Amniotic epithelial cell (primary cell): Measurements from ENCODE around the gene APOF.
"Not testable (repeated sequence)": the region's sequence is repeated elsewhere in the genome, so short reads cannot be mapped to it uniquely, and the experiment has no call there.

Experiments used
- DNase-seq: peaks from one replicate; pipeline ENCODE4 v3.0.0-alpha.2; 2010; ENCODE audit warnings: low read depth

The APOF gene

DNA sequence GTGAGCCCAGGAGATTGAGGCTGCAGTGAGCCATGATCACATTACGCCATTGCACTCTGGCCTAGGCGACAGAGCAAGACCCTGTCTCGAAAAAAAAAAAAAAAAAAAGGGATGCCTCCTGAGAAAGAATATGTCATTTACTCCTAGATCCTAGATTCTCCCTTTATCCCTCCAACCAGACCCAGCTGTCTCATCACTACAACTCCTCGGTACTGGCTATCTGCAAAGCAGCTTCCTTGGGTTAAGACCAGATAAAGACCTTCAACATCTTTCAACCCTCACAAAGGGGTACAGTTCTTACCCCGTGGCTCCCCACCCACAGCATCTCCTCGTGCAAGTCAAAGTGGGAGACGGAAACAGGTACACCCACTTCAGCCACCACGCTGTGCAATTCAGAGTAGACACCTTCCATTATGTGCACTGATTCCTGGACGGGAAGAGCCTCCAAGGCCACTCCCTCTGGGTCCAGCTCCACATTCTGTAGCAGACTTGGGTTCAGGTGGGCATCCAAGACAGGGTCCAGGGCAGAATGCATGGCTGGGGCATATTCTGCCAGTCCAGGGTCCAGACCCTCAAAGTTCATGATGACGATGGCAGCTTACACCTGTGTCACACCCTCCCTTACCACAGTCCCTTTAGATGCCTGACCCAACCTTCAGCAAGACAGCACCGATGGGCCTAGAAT is 30.0 kb downstream of the APOF start:
- DNase-seq = no peak

DNA sequence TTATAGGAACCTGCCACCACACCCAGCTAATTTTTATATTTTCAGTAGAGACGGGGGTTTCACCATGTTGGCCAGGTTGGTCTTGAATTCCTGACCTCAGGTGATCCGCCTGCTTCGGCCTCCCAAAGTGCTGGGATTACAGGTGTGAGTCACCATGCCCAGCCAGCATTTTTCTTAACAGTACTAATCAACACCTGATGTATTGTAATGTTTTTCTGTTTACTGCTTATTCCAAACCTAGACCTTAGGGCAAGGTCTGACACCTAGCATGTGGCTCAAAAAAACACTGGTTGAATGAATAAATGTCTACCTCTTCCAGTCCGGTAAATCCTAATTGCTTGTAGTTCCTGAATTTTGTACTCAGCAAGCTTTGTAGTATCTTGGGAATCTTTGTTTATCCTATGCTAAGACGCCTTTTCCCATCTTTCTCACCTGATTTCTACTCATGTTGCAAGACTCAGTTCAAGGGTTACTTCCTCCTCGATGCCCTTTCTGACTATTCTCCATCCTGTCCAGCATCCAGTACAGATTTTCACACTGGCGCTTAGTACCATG is 31.6 kb downstream of the APOF start:
- no peak for DNase-seq

DNA sequence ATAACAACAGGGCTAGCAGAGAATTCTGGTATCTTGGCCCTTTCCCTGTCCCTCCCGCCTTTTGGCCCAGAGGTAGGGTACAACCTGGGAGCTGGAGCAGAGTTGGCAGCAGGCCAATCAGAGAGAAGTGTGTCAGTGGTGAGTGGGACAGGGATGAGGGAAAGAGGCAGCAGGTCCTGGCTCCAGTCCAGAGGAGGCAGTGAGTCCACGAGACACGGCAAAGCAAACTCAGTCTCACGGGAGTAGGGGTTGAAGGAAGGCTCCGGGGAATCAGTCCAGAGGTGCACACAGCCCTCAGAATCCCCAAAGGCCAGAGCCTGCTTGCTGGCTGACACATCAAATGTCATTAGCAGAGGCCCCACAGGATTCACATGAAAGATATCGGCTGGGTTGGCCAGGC is 36.1 kb downstream of the APOF start:
- DNase-seq = no peak

- DNase-seq = no peak
These were observed 36.5 kb downstream of the APOF start for GRCh38 chr12:56326126-56326525.

- DNase-seq = peak; percentile 57
These were observed 38.5 kb downstream of the APOF start for GRCh38 chr12:56324206-56324605.

DNA sequence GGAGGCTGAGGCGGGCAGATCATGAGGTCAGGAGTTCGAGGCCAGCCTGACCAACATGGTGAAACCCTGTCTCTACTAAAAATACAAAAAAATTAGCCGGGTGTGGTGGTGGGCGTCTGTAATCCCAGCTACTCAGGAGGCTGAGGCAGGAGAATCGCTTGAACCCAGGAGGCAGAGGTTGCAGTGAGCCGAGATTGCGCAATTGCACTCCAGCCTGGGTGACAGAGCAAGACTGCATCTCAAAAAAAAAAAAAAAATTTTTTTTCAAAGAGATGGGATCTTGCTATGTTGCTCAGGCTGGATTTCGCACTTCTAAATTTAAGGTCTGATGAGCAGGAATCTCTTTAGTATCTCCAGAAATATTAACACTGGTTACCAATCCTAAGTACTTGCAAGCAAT is 41.0 kb downstream of the APOF start:
- DNase-seq = not testable (repeated sequence)

GRCh38 chr12:56321027-56321426 is 41.6 kb downstream of the APOF start:
- DNase-seq = no peak

DNA sequence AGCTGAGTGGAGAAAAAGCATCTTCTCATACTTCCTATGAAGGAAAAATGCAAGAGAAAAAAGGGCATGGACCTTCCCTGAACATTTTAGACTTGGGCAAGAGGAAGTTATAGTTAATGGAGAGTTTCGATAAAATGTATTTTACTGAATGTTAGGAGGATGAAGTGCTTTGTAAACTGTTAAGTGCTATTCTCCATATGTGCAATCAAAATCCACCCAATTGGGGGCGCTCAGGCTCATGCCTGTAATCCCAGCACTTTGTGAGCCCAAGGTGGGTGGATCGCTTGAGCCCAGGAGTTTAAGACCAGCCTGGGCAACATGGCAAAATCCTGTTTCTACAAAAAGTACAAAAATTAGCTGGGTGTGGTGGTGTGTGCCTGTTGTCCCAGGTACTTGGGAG is 45.0 kb downstream of the APOF start:
- no peak for DNase-seq

DNA sequence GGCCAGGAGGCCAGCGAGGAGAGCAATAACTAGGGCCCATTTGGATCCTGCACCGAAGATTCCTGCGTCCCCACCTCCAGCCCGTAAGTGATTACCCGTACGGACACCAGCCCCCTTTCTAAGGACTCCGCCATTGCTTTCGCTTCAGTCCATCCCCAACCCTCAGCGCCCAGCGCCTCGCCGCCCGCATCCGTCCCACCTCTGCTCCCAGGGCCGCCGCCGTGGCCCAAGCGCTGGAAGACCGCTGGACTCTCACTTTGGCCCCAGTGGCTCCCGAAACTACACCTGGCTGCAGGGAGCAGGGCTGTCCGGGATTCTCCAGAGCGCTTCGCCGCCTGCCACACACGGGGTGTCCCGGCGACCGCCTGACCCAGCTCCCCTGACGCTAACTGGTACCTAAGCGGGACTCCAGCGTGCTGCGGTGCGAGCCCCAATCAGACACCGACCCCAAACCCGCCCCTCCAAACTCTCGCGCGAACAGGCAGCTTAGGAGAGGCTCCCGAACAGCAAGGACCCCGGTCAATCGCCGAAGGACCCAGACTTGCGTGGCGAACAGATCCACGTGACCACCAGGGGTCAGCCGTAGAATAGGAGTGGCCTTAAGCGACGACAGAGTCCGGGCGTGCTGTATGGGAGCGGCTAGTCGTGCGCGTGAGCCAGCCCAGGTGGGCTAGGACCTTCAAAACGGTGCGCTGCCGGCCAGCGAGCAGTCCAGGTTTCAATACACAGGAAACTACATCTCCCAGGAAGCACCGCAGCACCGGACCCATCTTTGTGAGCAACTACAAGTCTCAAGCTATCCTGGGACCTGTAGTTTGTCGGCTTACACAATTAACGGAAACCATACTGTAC is 46.8 kb downstream of the APOF start, which contains the start of gene CNPY2:
TSS of gene CNPY2 (minus strand) at position 367 of the 852 bp plus-strand sequence. CDS start 771 bp downstream, outside the sequence.
- DNase-seq = peak; percentile 96

DNA sequence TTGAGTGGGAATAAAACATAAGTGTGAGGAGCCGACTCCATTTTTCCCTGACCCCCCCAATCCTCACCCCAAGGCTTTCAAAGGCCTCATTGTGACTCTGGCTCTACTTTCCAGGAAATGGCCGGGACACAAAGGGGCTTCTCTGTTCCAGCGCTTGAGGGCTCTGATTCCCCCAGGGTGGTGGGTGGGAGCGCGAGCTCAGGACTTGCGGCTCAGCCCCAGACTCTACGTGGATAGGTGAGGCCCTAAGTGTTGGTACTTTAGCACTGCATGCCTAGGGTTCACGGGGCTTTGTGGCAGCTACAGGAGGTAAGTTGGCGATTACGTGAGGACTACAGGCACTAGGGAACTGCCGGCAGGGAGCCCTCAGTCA is 47.4 kb downstream of the APOF start:
- DNase-seq = no peak

DNA sequence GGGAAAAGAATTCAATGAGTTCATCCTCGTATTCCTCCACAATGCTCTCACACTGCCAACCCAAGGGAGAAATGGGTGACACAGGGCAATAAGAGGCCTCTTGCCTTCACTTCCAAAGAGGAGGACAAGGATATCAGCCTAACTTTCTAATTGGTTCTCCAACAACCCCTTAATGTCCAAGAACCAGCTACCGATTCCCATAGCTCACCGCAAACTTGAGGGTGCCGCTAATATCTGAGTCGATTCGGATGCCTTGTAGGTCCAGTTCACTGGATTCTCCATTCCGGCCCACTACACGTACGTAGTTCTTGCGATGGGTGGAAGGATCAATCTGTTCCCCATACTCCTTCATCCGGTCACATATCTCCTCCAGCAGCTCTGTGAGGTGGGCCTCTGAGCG is 51.7 kb downstream of the APOF start:
- no peak for DNase-seq
